GM12892 (cell line): ENCODE results near the gene ZNF599.

Experiments used
- POLR2A ChIP-seq: IDR thresholded peaks from 2 replicates; pipeline ENCODE4 v1.6.1; 2011; ENCODE audit warnings: low read depth, low read length, control low read depth
- POLR2AphosphoS5 ChIP-seq: IDR thresholded peaks from 2 replicates; pipeline ENCODE4 v1.6.1; 2011; ENCODE audit warnings: low read depth, low read length, control low read depth

GRCh38 chr19:34722353-34722752 lies 50.7 kb downstream of the ZNF599 start:
- TF ChIP-seq POLR2A = no peak
- no peak for TF ChIP-seq POLR2AphosphoS5
